HG03354 (cell line): Measurements from ENCODE around the gene LCMT2.

Experiments
- ATAC-seq: cut with Tn5 transposase; IDR thresholded peaks from one replicate; pipeline ENCODE4 v1.9.1; 2021; ENCODE audit warnings: mild to moderate bottlenecking; ENCODE audit not compliant: unreplicated experiment, poor library complexity, severe bottlenecking

LCMT2 gene, protein sequence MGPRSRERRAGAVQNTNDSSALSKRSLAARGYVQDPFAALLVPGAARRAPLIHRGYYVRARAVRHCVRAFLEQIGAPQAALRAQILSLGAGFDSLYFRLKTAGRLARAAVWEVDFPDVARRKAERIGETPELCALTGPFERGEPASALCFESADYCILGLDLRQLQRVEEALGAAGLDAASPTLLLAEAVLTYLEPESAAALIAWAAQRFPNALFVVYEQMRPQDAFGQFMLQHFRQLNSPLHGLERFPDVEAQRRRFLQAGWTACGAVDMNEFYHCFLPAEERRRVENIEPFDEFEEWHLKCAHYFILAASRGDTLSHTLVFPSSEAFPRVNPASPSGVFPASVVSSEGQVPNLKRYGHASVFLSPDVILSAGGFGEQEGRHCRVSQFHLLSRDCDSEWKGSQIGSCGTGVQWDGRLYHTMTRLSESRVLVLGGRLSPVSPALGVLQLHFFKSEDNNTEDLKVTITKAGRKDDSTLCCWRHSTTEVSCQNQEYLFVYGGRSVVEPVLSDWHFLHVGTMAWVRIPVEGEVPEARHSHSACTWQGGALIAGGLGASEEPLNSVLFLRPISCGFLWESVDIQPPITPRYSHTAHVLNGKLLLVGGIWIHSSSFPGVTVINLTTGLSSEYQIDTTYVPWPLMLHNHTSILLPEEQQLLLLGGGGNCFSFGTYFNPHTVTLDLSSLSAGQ

DNA sequence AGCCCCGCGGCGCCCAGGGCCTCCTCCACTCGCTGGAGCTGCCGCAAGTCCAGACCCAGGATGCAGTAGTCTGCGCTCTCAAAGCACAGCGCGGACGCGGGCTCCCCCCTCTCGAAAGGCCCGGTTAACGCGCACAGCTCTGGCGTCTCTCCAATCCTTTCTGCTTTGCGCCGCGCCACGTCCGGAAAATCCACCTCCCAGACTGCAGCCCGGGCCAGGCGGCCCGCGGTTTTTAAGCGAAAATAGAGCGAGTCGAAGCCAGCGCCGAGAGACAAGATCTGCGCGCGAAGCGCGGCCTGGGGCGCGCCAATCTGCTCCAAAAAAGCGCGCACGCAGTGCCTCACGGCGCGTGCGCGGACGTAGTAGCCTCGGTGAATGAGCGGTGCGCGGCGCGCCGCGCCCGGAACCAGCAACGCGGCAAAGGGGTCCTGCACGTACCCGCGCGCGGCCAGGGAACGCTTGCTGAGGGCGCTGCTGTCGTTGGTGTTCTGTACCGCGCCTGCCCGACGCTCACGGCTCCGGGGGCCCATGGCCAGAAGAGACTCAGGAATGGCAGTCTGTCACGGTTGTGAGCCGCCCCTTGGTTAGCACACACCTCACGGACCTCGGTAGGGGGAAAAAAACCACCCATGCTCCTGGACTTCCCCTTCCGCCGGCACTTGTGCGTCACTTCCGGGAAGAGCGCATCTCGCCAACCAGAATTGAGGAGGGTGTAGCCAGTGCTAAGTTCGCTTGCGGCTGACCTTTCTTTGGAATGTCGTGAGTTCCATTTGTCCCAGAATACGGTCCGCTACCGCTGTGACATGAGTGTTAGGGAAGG is at the start of gene LCMT2:
LCMT2 (minus strand) TSS at position 614 of the 820 bp plus-strand sequence; CDS start at position 530, 84 bp downstream.
- peak; percentile 97 for ATAC-seq

DNA sequence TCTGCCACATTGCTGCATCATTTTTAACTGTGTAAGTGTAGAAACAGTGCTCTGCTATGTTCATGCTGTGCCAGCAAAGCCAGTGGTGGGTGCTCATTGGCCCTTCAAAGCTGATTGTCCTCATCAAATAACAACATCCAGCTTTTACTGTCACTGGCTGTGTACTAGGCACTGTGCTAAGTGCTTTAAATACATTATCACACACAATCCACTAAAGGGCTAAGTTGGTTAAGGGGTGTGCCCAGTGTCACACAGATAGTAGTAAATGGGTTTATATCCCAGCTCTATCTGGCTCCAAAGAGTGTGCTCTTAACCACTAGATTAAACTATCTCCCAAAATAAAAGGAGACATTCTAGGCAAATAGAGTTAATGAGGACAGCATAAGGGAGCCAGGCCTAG is 48.2 kb upstream of the LCMT2 start:
- ATAC-seq = no peak

DNA sequence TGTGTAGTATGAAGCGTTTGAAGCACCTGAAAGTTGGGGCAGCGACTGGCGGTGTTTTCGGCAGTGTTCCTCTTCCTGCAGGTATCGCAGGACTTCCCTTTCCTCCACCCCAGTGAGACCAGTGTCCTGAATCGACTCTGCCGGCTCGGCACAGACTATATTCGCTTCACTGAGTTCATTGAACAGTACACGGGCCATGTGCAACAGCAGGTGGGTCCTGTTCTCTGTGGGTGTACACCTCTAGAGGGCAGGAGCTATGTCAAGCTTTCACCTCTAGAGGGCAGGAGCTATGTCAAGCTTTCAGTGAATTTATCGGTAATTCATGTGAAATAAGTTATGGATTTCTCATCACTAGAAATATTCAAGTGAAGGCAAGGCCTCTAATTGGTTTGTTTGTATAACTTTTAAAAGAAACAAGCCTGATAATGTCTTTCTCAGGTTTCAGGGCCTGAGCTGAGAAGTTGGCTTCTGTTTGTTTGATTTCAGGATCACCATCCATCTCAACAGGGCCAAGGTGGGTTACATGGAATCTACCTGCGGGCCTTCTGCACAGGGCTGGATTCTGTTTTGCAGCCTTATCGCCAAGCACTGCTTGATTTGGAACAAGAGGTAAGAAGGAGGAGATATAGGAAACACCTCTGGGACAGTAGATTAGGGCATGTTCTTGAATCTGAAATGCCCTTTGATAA is 45.8 kb upstream of the LCMT2 start:
- no peak for ATAC-seq

DNA sequence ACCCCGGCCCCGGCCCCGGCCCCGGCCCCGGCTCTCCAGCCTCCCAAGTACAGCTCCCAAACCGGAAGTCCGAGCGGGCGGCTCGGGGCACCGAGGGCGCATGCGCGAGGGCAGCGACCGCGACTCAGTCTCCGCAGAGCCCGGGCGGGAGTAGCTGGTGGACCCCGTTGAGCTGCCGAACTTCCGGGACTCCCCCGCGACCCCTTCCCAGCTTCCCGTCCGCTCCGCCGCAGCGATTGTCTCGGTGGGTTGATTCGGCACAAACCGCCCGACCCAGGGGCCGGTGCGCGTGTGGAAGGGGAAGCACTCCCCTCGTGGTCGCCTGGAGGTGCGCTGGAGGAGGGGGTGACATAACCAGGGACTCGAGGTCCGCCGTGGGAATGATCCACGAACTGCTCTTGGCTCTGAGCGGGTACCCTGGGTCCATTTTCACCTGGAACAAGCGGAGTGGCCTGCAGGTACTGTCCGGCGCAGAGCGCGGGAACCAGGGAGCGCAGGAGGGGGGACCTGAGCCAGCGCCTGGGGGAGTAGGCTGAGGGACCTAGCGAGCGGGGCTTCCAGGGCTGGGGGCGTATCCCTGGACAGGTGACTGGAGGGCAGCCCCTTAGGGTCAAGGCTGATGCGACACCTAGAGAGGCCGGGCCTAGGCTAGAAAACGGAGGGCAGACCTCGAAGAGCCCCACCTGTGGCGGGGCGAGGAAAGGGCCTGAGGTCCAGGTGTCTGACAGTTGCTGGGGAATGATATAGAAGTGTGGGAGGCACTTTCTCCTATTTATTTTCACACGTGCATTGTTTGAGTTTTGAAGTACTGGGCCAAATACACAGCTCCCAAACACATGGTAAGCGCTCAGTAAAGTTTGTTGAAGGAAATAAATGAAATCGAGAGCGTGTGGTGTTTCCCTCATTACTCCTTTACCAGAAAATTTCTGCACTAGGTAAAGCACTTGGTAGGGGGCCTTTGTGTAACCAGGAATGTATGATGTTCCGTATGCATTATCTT is 40.9 kb upstream of the LCMT2 start, which contains the start of the genes TUBGCP4 and ZSCAN29:
TUBGCP4 (plus strand) TSS at position 127 of the 1,000 bp plus-strand sequence; CDS start at position 381, 254 bp downstream.
ZSCAN29 (minus strand) TSS at position 69 of the 1,000 bp plus-strand sequence. CDS start 1,130 bp downstream, outside the sequence.
- peak; percentile 78 for ATAC-seq

DNA sequence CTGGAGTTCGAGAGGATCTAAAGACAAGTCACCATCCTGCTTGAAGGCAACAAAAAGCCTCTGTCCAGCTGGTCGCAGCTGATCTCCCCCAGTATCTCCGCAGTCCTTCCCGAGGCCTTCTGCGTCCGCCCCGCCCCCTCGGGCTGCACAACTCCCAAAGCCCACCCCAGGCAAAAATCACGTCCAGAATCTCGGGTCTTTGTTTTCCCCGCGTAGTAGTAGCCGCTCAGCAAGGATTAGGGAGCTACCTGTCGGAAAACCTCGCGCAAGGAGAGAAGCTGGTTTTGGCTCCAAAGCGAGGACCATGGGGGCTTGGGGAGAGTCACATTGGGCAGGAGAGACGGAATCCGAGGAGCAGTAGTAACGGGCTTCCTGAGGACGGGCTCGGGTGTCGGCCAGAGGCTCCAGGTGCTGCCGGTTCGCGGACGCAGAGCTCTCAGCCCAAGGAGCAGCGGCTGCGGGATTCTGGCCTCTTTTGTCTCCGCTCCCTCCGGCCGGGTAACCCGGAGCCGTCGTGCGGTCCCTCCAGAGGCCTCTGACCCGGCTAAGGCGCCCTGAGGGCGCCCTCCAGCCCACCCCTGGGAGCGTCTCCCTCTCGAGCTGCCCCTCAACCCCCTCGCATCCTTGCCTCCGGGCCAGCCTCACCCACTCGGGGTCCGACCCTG is 40.1 kb upstream of the LCMT2 start:
- peak; percentile 45 for ATAC-seq

DNA sequence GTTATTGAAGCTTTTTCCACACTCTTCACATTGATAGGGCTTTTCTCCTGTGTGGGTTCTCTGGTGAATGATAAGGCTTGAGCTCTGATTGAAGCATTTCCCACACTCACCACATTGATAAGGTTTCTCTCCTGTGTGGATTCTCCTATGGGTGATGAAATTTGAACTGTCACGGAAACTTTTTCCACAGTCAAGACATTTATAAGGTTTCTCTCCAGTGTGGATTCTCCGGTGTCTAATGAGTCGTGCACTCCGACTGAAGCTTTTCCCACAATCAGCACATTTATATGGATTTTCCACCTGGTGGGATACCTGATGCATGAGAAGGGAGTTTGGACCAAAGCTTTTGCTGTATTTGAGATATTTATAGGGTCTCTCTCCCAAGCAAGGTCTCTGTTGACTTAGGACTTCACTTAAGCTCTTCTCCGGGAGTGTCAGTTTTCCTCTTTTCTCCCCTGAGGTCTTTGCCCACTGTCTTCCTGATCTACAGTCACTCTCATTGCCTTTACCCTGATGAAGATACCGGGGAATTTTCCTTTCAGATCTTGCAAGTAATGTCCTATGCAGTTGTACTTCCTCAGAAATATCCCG is 31.0 kb upstream of the LCMT2 start:
- ATAC-seq = no peak

DNA sequence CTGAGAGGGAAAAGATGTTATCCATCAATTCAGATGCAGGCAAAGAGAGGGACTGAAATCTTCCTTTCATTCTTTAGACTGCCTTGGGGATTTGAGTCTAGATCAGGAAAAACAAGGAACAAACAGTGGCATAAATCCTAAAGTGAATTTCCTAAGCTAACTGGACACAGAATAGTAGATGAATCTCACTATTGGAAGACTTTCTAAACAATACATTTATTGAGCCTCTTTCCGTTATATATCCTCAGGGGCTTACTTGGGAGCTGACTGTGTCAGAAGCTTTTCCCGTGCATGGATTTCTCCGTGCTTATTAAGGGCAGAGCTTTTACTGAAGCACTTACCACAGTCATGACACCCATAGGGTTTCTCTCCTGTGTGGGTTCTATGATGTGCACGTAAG is 30.4 kb upstream of the LCMT2 start:
- ATAC-seq = no peak

DNA sequence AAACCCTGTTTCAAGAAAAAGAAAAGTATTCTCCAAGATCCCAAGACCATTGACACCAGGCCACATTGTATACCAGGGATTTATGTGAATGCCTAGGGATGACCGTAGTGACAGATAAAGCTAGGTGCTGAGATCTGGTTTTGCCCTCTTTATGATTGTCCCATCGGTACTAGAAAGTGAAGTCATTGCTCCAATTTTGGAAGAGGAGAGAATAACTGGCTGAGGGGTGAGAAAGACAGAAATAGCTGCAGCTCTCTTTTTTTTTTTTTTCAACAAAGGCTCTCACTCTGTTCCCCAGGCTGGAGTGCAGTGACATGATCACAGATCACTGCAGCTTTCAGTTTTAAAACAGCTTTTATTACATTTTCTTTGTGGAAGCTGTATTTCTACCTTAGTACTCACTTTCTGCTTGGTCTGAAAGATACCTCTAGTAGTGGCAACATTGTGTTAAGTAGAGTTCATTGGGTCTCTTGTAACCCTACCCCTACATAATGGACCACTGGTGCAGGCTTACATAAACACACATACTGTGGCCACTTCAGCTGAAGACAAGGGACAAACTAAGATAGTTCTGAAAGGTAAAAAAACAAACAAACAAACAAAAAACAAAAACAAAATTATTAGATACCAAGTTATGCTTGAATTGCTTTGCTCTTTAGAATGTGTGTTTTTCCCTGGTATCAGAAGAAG is 22.5 kb upstream of the LCMT2 start:
- ATAC-seq = no peak

DNA sequence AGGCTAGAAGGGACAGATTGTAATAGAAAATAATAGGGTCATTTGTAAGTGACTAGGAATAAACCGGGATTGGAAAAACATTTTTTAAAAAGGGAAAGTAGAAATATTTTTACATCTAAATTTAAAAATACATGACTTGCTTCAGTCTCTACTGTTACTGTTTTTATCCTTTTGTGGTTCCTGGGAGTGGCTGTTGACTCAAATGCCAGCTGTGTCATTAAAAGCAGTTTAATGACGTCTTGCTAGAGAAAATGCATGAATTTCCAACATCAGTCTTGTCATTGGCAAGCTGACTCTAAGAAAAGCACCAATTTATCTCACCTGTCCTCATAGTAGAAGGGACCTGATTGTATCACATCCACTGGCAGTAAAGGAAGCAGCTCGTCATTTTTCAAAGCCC is 16.7 kb upstream of the LCMT2 start:
- ATAC-seq = no peak

DNA sequence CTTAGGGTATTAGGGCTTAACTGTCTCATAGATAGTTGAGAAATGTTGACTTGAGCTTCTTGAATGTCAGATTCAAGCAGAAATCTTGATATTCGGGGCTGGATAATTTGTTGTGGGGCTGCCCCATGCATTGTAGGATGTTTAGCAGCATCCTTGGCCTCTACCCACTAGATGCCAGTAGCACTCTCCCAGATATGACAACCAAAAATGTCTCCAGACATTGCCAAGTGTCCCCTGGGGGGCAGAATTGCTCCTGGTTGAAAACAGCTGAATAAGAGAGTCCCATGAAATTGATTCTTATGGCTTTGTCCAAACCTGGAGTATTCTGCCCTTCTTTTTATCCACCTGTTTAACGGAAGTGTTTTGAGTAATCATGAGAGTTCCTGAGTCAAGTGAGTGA is 15.9 kb upstream of the LCMT2 start:
- ATAC-seq = no peak

DNA sequence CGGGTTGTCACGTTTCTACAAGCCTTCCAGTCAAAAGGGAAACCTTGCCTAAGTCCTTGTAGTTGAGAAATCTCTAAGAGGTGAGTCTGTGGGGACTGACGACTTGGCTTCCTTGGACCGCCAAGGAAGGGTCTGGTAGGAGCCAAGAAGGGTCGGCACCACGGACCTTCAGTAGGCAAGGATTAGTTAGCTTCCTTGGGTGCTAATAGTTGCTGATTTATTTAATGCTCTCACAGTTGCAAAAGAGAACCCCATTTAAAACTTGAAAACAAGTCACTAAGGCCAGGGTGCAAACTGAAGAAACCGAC is 361 bp upstream of the LCMT2 start:
- peak; percentile 28 for ATAC-seq

DNA sequence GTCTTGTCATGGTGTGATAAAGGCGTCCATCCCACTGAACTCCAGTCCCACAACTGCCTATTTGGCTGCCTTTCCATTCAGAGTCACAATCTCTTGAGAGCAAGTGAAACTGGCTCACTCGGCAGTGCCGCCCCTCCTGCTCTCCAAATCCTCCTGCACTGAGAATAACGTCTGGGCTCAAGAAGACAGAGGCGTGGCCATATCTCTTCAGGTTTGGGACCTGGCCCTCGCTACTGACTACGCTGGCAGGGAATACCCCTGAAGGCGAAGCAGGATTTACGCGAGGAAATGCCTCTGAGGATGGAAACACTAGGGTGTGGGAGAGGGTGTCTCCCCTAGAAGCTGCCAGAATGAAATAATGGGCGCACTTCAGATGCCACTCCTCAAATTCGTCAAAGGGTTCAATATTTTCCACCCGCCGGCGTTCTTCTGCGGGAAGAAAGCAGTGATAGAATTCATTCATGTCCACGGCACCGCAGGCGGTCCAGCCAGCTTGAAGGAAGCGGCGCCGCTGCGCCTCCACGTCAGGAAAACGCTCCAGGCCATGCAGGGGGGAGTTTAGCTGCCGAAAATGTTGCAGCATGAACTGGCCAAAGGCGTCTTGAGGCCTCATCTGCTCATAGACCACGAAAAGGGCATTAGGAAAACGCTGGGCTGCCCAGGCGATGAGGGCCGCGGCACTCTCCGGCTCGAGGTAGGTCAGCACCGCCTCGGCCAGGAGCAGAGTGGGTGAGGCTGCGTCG is 985 bp downstream of the LCMT2 start:
- ATAC-seq = no peak

DNA sequence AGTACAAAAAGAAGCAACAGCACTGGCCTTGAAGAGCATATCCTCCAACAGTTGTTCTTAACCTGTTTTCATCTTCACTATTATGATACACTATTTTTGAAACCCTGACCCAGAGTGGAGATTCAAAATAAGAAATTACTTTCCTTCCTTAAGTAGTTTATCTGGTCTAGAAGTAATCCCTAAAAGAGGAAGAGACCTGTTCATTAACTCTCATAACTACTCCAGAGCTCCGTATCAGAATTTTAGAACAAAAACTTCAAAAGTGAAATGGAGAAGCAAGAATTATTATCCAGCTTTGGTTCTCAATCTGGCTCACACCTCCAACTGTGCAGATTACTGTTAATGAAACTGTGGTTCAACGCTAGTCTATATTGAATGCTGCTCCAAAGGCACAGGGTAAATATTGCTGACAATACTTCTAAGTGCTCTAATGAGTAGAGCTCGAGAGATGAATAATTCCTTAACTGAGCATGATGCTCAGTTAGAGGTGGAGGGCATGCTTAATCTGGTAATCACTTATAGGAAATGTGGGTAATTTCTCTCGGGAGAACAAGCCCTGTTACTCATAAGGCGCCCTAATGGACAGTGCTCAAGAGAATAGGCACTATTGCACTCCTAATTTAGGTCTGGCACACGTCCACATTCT is 5.2 kb downstream of the LCMT2 start:
- no peak for ATAC-seq

DNA sequence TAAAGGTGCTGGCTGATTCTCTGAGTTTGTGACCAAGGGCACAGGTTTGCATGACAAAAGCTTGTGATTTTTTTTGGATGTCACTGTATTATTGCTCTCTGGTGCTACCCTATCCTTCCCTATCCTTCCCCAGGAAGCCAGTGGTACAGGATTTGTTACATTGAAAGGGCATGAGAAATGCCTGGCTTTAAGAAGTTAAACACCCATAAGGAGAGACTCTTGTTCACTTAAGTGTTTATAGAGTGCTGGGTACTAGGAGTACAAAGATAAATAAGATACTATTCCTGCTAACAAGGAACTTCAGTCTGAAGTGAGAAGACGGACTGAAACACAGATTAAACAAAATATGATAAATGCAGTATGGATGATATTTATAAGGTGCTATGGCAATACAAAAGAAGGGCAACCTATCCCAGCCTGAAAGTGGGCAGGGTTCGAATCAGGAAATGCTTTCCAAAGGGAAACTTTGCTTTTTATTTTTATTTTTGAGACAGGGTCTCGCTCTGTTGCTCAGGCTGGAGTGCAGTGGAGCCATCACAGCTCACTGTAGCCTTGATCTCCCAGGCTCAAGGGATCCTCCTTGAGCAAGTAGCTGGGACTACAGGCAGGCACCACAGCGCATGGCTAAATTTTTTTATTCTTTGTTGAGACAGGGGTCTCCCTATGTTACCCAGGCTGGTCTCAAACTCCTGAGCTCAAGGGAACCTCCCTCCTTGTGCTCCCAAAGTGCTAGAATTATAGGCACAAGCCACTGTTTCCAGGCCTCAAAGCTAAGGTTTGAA is 11.2 kb downstream of the LCMT2 start:
- ATAC-seq = no peak

DNA sequence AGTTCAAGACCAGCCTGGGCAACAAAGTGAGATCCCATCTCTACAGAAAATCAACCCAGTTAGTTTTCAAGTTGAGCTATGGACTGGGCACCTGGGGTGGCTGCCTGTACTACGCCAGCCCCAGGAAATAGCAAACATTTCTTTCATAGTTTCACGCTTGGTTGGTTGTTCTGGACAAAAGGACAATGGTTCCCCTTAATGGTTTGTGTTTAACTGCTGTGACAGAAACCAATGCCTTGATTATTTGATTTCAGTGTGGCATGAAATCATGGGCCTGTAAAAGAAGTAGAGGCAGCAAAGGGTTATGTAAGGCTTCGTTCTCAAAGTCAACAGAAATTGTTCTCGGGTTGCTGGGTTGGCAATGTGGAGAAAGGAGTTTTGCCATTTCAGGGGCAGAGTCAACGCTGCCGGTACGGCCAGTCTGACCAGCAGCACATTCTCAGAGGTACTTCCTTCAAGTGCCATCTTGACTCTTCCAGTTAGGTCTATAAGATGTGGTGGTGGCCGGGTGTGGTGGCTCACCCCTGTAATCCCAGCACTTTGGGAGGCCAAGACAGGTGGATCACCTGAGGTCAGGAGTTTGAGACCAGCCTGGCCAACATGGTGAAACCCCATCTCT is 12.7 kb downstream of the LCMT2 start:
- no peak for ATAC-seq
